GM18858 (cell line): Measurements from ENCODE around the gene ARMC2.
A peak's percentile ranks its signal among the peaks of the same experiment; 100 is the strongest.
"Not testable (repeated sequence)": the region's sequence is repeated elsewhere in the genome, so short reads cannot be mapped to it uniquely, and the experiment has no call there.

ENCODE experiments used
- ATAC-seq: cut with Tn5 transposase; IDR thresholded peaks from one replicate; pipeline ENCODE4 v1.9.1; 2021; ENCODE audit not compliant: unreplicated experiment

The ARMC2 gene

DNA sequence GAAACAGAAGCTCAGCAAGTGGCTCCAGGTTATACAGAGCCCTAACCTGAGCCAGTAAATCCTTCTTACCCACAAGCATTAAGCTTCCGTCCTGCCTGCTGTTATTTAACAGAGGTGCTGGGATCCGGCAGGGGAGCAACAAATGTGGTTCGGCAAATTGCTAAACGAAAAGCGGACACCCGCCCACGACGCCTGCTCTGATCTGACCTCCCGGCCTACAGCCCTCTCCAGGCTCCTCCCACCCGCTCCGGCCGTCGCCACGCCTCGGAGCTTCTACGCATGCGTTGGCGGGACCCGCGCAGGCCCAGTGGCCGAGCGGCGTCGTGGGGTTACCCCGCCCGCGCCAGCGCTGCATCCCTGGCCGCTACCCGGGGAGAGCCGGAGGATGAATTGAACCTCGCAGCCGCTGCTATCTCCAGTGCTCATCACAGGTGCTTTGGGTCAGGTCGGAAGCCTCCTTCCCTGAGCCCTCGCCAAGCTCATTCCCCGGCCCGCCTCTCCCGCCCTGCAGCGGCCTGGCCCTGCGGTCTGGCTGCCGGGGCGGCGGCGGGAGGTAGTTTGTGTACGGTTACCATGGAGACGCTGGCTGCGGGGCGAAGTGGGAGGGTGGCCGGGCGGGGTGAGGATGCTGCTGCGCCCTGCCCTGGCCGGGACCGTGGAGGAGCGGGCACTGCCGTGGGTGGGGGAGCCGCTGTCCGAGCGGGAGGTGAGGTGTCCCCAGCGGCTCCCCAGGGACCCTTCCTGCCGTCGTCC, at the start of gene ARMC2:
TSS of gene ARMC2 (plus strand) at position 307 of the 753 bp plus-strand sequence. CDS start 5,846 bp downstream, outside the sequence.
- peak; percentile 90 for ATAC-seq

DNA sequence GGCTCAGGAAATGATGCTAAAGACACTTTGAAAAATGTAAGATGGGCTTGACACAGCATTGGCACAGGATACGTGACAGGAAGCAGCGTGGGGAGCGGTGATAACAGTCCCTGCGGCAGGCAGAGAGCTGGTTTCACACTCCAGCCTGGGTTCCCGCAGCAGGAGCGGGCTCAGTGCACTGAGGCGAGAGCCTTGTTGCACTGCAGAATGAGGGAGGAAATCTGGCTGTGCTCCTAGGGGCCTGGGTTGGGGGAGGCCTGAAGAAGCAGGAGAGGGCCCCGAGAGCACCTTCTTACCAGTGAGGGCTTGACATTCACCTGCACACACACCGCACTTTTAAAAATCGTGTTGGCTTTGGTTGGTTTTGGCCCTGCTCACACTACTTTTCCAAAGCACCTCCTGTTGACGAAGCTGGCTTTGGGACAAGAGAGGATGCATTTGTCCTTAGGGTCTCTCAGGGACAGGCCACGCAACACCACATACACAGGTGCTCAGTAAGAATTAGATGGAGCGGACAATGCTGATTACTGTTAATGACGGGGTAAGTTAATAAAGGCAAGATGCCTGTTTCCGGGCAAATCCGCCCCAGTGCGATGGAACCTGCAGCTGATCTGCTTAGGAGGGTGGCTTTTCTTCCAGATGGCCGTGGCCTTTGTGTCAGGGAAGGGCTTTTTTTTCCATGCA, 49.4 kb upstream of the ARMC2 start:
- no peak for ATAC-seq

DNA sequence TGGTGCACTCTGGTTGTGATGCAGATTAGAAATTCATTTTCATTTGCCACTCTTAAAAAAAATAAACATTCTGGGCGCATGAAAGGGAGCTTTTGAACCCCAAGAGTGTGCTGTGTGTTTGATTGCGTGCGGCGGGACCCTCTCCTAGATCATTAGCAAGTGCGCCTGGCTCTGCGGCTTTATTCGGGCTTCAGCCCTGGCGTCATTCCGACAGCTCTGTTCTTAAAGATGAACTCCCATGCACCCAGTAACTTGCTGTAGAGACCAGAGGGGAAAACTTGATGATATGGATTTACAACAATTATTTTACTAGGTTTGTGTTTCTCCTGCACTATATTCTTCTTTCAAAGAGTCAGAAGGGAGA, 48.9 kb upstream of the ARMC2 start:
- ATAC-seq = no peak

- ATAC-seq = no peak
Measured at GRCh38 chr6:108799791-108800190, 48.4 kb upstream of the ARMC2 start.

DNA sequence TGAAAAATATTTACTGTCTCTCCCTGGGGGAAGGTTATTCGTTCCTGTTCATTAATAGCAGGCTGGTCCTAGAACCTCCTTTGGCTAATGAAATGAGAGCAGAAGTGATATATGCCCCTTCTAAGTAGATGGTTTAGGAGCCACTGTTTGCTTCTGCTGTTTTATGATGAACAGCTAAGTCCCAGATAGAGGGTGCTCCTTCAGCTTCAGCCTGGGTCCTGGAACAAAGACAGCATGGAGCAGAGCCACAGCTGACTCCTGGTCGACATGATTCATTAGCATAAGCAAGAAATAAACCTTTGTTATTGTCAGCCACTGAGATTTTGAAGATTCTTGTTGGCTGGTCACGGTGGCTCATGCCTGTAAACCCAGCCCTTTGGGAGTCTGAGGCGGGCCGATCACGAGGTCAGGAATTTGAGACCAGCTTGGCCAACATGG, 47.8 kb upstream of the ARMC2 start:
- ATAC-seq = no peak

- no peak for ATAC-seq
Measured at GRCh38 chr6:108801366-108801765, 46.9 kb upstream of the ARMC2 start.

DNA sequence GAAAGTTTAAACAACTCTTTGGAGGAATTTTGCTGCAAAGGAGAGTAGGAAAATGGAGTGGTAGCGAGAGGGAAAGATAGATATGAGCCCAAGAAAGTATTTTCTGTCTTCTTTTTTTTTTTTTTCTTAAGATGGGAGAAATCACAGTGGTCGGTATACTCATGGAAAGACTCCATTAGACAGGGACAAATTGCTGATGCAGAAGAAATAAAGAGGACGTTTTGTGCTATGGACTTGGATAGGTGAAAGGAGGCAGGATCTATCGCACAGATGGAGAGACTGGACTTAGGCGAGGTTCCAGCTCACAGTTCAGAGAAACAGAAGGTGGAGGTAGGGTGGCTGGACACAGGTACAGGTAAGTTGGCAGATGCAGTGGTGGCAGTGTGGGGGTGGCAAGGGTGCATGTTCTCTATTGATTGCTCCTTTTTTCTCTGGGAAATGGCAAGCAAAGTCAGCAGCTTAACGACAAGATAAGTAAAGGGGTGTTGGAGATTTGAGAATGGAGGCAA, 44.2 kb upstream of the ARMC2 start:
- no peak for ATAC-seq

- ATAC-seq = no peak
Measured at GRCh38 chr6:108804956-108805355, 43.3 kb upstream of the ARMC2 start.

DNA sequence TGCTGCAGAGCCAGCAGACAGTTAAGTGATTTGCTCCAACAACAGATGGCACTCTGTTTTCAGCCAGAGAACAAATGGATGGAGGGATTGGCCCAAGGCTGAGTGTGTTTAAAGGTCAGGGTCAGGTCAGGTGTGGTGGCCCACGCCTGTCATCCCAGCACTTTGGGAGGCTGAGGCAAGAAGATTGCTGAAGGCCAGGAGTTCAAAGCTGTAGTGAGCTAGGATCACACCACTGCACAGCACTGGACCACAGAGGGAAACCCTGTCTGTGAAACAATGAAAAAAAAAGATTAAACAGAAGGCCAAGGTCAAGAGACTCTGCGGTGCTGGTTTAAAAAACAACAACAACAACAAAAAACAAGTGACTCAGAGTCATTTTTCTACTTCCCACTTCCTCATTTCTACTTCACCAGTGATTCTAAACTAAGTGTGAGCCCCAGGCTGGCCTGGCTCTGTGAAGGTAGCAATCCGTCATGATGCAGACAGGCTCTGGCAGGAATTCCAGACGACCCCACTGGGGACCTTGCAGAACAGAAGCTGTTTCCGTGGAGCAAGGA, 42.5 kb upstream of the ARMC2 start:
- ATAC-seq = peak; percentile 91

GRCh38 chr6:108806171-108806570, 42.1 kb upstream of the ARMC2 start:
- no peak for ATAC-seq

- ATAC-seq = no peak
Measured at GRCh38 chr6:108806665-108807064, 41.6 kb upstream of the ARMC2 start.

- ATAC-seq = no peak
Measured at GRCh38 chr6:108807928-108808327, 40.3 kb upstream of the ARMC2 start.

DNA sequence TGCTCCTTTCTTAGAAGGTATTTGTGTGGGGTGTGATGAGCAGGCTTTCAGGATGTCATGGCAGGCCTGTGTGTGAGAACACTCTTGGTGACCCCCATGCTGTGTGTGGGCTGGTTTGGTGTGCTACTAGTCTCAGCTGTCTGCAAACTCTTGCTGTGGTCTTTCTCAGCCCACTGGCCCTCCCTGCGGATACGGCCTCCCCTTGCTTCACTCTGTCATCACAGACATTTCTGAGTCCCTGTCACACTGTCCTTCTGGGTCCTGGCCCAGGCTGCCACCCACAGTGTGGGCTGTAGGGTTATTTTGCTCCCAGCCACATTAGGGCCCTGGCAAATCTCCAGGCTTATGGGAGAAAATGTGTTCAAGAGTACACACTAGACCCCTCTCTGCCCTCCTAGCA, 39.0 kb upstream of the ARMC2 start:
- ATAC-seq = no peak

- no peak for ATAC-seq
Measured at GRCh38 chr6:108810057-108810643, 38.1 kb upstream of the ARMC2 start.

DNA sequence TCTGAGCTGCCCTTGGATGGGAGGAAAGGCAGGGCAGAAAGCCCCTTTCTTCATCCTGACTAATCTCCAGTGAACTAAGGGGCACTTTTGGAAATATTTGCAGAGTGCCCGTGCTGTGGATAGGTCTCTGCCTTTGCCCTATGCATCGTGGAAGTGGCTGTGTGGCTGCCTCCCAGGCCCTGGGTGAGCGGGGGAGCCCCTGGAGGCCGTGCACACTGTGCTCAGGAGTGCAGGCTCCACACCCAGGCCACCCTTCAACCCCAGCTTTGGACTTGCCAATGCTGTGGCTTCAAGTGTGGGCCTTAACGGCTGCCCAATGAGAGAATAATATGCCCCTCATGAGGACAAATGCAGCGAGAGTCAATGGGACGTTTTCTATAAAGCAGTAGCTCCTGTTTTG, 36.7 kb upstream of the ARMC2 start:
- ATAC-seq = no peak

- not testable (repeated sequence) for ATAC-seq
Measured at GRCh38 chr6:108813218-108813617, 35.0 kb upstream of the ARMC2 start.

DNA sequence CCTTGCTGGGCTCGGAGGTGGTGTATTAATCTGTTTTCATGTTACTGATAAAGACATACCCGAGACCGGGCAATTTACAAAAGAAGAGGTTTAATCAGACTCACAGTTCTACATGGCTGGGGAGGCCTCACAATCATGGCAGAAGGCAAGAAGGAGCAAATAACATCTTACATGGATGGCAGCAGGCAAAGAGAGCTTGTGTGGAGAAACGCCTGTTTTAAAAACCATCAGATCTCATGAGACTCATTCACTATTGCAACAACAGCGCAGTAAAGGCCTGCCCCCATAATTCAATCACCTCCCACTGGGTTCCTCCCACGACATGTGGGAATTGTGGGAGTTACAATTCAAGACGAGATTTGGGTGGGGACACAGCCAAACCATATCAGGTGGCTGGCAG, 30.9 kb upstream of the ARMC2 start:
- ATAC-seq = not testable (repeated sequence)

DNA sequence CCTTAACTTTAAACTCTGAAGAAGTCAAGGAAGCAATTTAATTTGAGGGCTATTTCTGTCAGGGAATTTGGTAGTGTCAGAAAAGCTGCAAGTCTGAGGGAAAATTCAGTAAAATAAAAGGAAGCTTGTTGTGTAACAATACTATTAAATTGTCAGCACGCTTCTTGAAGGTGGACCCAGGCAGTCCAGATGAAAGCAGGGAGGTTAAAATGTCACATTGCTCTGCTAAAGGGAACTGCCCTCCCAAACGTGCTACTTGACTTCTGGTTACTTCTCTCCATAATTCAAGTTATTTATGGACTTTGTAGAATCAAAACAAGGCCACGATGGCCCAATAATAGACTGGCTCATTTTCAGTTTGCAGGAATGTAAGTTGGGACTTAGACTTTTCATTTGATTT, 28.2 kb upstream of the ARMC2 start:
- no peak for ATAC-seq

GRCh38 chr6:108822401-108822800, 25.8 kb upstream of the ARMC2 start:
- no peak for ATAC-seq

DNA sequence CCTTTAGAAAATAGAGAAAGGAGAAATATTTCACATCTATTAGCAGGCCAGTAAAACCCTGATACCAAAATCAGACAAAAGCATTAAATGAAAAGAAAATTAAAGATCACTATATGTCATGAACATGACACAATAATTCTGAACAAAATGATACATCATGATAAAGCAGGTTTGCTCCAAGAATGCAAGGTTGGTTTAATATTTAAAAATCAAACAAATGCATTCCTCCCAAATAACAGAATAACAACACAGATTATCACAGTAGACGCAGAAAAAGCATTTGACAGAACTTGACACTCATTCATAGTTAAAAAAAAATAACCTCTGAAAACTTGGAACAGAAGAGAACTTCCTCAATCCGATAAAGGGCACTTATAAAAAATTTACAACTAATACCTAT, 22.9 kb upstream of the ARMC2 start:
- ATAC-seq = no peak

DNA sequence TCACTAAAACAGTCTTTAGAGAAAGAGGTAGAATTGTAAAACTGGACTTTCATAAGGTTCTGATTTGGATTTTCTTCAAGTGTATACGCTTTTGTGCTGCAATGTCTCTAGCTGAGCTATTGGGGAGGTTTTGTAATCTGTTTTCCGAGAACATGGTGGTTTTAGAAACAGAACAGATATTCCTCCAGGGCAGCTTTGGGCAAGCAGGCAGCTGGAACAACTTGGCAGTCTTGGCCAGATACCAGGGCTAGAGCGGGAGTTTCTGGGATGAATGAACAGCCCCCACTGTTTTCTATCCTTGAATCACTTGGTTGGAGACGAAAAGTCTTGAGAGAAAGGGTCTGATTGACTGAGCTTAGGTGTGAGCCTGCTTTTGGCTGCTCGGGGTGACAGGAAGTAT, 17.1 kb upstream of the ARMC2 start:
- ATAC-seq = no peak

DNA sequence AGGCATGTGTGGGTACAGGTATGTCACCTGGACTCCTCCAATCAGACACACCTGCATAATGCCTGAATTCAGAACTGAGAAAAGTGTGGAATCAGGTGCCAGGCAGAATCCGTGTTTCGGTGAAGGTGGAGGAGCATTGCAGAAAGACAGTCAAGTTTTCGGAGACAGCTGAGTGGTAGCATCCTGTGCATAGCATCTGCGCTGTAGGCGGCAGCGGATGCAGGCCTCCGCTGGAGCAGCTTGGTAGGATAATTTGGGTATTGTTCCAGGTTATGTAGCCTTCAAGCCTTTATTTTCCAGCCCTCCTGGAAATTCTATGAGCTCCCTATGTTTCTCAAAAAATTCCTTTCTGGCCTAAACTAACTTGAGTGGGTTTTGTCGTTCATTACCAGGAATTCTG, 15.5 kb upstream of the ARMC2 start:
- no peak for ATAC-seq
